Measurements from ENCODE around the gene MFSD11.

Gene MFSD11

GRCh38 chr17:76820039-76820438 is 82.1 kb downstream of the MFSD11 start:
- no peak for TF ChIP-seq CTCF (IDR thresholded peaks at IDR 0.05; ENCODE audit: low read depth, low read length)
- DNase-seq (ENCODE audit: extremely low read depth, low read depth) = no peak

DNA sequence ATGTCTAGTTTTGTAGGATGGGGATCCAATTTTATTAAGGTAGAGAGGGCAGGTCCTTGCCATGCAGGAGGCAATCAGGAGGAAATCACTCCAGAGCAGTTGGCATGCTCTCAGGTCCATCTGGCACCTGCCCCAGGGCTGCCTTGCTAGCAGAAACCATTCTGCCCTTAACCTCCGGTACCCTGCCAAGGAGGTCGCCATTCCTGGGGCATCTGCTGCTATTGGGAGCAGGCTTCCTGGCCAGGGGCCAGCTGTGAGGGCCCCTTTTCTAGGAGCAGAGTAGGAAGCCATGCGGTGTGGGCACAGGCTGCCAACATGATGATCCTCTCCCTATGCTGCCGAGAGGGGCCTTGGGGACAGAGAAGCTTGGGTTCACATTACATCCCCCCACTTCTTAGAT is 82.6 kb downstream of the MFSD11 start:
- TF ChIP-seq CTCF (IDR thresholded peaks at IDR 0.05; ENCODE audit: low read depth, low read length) = no peak

DNA sequence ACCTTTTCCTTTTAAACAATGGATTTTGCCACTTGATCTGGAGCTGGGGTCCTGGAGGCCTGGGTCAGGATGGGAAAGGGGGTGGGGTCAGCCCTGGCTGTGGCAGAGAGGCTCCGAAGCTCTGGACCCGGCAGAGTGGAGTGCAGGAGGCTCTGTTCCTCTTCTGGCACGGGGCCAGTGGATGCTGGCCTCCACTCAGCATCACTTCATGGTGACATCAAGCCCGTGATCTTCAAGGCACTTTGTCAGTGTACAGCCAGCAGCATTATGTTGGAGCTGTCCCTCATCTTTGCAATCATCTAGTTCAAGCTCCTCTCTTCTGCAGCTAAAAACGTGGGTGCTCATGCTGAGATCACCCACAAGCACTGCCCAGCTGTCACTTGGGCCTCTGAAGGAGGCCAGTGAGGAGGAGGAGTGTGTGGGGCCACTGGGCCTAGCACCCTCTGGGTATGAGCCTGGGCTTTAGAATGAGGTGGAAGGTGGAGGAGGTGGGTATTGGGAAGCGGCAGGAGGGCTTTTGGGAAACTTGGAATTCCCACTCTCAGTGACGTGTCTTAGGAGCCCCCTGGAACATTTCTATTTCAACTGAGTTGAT is 84.4 kb downstream of the MFSD11 start:
- no peak for TF ChIP-seq CTCF (IDR thresholded peaks at IDR 0.05; ENCODE audit: low read depth, low read length)
- DNase-seq (ENCODE audit: extremely low read depth, low read depth) = no peak

More for the DNA sequence above, 82.6 kb downstream of the MFSD11 start:
- no peak for DNase-seq (ENCODE audit: extremely low read depth, low read depth)

DNA sequence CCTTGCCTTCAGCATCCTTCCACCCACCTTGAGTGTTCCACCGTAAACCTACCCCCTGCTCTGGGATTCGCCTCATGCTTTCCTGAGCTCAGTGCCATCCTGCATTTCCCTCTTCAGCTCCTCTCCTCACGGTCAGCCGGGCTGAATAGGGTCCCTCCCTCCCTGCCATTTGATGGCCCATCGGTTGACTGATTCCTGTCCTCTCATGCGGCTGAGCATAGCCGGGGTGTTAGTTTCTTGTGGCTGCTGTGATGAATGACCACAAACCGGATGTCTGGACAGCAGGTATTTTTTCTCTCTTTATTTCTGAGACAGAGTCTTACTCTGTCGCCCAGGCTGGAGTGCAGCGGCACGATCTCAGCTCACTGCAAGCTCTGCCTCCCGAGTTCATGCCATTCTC is 86.2 kb downstream of the MFSD11 start:
- no peak for DNase-seq (ENCODE audit: extremely low read depth, low read depth)
- no peak for TF ChIP-seq CTCF (IDR thresholded peaks at IDR 0.05; ENCODE audit: low read depth, low read length)

DNA sequence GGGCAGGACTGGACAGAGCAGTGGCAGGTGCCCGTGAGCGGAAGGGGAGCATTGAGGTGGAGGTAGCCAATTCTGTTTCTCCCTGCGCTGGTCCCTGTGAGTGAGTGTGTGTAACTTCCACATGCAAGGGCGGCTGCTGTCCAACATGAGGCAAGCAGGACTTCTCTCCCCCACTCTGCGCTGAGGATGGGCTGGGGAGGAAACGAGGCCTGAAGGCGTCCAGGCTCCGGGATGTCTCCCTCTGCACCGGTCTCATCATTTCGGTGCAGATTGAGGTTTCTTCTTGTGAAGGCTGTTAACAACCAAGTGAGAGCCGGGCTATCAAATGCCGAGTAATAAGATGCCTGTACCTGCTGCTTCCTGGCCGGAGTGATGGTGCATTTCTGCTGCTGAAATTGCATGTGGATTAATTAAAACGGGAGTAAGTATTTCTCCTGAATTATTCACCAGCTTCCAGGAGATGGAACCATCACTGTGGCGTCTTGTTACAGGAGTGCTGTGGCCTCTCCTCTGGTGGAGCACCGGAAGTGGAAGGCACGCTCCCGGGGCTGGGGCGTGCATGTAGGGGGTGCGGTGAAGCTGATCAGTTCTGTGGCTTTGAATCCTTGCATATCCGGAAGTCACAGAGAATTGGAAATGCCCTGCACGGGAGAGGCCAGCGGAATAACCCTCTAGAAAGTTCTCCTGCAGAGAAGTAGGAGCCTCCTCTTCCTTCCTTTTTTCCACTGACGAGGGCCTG is 88.6 kb downstream of the MFSD11 start:
- no peak for DNase-seq (ENCODE audit: extremely low read depth, low read depth)

GRCh38 chr17:76827736-76828135 is 89.8 kb downstream of the MFSD11 start:
- DNase-seq (ENCODE audit: extremely low read depth, low read depth) = no peak

More for the DNA sequence above, 88.6 kb downstream of the MFSD11 start:
- TF ChIP-seq CTCF (IDR thresholded peaks at IDR 0.05; ENCODE audit: low read depth, low read length) = no peak

More at GRCh38 chr17:76827736-76828135, 89.8 kb downstream of the MFSD11 start:
- no peak for TF ChIP-seq CTCF (IDR thresholded peaks at IDR 0.05; ENCODE audit: low read depth, low read length)
